Stimulated activated CD4-positive, alpha-beta T cell treated with anti-CD3 and anti-CD28 coated beads, Interleukin-1b, Interleukin-23, amount 100 ng/mL, for 24 hours (primary cell): ENCODE measurements around the gene MED27.

Experiments used
- DNase-seq, 4 experiments: peaks; one replicate each; pipeline ENCODE4 v3.0.0-alpha.2; 2020; ENCODE audit warnings: low read depth in 4 of 4, low spot score in 1 of 4

Gene MED27

DNA sequence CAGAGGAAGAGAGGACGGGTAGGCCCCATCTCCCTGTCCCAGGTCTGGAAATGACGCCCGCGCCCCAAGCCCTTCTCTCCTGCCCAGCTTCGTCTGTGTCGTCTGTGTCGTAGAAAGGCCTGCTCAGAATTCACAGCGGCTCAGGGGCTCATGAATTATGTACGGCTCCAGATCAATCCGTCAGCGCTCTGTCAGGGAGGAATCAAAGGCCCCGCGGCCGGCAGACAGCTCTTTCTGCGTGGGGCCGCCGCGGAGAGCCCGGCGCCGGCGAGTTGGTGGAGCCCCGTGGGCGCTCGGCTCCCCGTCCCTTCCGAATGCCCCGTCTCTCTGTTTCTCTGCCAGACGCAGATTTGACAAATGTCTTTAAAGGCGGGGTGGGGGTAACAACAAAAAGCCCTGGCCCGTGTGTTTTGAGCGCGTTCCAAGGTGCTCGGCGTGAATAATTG lies 255.9 kb downstream of the MED27 start:
- no peak for DNase-seq

DNA sequence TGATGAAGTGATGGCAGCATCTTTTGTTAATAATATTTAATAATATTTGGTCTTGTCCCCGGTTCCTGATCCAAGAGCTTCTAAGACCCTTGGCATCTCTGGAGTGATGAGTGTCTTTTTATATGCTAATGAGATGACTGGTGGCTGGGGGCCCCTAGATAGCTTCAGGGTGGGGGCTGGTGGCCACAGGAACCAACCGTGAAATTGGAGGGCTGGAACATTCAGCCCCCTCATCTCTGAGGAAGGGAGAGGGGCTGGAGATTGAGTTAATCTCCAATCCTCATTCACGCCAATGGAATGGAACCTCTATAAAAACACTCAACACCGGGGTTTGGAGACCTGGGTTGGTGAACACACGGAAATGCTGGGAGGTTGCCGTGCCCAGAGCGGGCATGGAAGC lies 261.6 kb downstream of the MED27 start:
- no peak for DNase-seq

DNA sequence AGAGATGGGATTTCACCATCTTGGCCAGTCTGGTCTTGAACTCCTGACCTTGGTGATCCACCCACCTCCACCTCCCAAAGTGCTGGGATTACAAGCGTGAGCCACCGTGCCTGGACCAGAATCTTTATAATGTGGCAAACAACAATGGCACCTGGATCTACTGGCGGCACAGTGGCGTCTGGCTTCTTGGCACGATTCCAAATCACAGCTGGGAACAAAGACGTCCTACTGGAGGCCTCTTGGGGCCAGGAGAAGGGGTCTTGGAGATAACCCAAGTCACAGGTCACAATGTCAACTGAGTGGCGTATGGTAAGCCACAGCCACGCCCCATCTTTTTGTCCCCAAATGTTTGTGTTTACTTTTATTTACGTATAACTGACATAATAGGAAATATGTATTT lies 262.0 kb downstream of the MED27 start:
- DNase-seq, result no peak

DNA sequence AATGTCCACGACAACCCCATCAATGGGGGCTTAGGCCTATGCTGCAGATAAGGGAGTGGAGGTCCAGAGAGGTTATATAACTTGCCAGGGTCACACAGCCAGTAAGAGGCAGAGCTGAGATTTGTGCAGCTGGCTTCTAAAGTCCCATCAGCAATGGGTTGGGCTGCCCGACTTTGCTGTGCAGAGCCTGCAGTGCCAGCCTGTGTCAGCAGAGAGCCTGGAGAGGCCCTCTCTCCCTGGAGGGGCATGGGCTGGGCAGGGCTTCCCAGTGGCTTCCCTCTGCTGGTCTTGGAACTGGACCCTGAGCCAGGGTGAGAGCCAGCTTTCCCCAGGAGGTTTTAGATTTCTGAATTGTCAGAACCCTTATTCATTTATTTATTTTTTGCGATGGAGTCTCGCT lies 262.6 kb downstream of the MED27 start:
- DNase-seq, result no peak

DNA sequence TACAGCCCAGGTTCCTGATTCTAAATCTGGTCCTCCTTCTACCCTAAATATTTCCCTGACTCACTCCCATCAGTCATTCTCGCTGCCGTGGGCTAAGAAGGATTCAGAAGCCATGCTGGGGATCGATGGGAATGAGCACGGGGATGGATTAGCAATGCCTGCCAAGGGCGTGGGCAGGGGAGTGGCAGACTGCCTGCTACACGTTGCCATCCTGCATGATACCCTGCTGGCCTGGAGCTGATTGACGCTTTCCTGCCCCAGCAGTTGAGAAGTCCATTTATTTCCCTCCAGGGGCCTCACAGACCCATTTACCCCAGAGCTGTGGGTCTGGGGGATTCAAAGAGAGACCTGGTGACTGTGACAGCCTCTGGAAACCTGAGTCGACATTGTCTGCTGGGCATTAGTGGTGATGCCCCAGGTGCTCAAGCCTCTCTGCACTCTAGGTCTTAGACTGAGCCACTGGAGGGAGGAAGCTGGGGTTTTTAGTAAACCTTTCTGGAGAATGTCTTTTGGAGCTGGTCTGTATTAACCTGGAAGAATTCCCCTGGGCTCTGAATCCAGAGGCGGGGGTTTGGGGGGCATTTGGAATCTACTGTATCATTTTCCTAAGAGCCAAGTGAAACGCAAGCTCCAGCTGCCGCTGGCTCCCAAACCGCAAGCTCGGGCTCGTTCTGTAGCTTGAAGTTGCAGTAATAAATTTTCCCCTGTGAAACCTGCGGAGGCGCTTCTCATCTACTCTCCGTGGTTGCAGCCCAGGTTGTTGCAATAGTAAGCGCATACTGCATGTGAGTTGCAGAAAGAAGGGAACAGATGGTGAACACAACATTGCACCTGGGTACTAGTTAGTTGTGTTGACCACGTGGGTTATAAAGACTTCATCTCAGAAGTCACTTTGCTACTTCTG lies 263.4 kb downstream of the MED27 start:
- DNase-seq, result no peak

DNA sequence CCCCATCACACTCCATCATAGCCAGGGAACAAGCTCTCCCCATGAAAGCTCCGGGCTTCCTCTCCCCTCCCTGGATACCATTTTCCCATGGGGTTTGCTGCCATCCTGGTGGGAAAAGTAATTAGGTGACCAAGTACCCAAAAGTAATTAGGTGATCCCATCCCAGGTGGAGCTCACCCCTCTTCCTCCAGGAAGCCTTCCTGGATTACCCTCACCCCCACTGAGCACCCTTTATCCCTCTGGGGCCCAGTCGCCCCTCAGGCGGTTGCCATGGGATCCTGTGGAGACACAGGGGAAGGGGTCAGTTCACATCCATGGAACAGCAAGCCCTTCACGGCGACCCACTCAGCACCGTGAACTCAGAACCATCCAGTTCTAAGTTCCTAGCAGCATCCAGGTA lies 265.0 kb downstream of the MED27 start:
- no peak for DNase-seq

DNA sequence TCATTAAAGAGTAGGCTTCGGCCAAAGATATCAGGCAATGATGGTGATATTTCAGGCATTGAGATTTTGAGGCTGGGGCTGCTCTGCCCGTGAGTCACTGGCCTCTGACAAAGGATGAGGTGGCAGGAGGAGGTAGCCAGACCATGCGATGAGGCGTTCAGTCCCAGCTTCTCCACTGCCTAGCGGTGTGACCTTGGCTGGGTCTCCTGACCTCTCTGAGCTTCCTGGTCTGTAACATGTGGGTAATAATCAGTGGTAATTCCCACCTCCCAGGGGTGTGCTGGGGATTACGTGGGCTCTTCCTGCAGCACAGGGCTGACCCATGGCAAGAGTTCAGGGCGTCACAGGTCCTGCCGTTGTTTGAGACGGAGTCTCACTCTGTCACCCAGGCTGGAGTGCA lies 266.6 kb downstream of the MED27 start:
- DNase-seq, result no peak

DNA sequence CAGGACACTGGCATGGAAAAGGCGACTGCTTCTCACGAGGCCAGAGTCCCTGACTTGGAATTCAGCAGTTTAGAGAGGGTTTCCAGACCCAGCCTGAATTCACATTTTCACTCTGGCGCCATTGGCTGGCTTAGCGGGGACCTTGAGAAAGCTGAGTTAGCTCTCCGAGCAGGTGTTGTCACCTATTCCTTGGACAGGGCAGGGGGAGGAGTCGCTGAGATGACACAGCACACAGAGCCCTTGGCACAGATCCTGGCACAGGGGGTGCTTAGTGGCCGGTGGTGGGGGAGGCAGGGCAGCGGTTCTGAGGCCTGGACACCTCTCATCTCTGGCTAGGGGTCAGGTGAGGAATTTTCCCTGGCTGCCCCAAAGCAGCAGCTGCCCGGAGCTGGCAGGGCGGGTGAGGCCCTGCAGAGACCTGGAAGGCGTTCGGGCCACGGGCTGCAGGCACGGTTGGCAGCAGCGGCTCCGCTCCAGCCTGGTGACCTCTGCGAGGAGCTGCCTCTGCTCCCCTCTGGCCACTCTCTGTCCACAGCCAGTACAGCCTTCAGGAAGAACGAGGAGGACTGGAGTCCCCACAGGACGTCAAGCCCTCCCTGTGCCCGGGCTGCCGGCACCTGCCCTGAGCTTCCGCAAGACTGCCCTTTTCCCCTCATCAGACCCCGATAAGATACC lies 267.4 kb downstream of the MED27 start:
- no peak for DNase-seq

DNA sequence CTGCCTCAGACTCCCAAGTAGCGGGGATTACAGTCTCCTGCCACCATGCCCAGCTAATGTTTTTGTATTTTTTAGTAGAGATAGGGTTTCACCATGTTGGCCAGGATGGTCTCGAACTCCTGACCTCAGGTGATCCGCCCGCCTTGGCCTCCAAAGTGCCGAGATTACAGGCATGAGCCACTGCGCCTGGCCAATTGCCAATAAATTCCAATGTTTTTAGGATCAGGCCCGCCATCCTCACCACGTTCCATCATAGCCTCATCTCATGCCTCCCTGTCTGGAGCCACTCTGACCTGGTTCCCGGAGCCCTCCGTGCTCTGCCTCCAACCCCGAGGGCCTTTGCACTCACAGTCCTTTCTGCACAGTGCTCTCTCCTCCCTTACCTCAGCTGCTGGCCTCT lies 268.3 kb downstream of the MED27 start:
- no peak for DNase-seq

DNA sequence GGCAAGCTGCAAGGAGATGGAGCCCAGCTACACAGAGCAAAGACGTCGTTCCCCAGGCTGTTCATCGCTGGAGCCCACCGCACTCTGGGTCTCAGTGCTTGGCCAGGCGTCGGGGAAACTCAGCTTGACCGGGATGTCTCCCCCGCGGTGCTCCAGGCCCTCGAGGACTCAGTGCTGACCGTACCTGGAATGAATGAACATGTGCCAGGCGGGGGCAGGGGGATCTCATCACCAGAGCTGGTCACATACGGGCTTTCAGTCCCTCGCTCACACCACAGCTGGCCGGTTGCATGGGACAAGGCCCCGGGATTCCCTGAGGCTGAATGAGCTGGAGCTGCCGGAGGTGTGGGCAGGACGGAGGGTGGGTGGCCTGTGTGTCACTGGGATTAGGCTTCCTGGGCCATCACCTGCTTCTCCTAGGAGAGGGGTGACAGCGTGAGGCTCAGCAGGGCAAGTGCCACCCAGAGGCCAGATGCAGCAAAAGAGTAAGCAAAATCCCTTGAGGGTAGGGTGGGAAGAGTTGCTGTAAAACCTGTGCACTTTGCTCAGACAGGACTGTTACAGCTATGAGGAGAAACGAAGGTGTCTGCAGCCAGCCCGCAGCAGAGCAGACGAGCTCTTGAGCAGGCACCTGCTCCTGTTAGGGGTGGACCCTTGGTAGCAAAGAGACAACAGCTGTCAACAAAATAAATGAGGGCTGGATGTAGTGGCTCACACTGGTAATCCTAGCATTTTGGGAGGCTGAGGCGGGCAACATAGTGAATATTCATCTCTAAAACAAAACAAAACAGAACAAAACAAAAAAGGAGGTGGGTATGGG lies 269.1 kb downstream of the MED27 start:
- DNase-seq, result no peak
